Measurements from ENCODE around the gene CYGB.
"Not testable (repeated sequence)": the region's sequence is repeated elsewhere in the genome, so short reads cannot be mapped to it uniquely, and the experiment has no call there.

Gene CYGB

DNA sequence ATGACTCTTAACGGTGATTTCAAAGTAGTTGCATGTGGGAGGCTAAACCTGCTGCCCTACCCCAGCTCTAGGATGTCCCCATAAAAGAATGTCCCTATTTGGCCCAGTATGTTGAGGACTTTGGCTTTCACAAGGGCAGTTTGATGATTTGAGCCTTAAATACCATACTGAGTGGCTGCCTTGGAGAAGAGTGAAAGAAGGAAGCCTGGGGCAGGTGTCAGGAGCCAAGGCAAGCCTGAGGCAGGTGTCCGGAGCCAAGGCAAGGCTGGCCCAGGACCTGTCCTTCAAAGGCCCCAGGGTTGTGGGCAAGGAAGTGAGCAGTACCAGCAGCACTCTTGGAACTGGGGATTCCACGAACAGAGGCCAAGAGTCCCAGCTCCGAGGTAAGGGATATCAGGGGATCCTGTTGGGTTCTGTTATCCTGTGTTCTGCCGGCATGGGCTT lies 29.5 kb upstream of the CYGB start:
- no peak for DNase-seq

DNA sequence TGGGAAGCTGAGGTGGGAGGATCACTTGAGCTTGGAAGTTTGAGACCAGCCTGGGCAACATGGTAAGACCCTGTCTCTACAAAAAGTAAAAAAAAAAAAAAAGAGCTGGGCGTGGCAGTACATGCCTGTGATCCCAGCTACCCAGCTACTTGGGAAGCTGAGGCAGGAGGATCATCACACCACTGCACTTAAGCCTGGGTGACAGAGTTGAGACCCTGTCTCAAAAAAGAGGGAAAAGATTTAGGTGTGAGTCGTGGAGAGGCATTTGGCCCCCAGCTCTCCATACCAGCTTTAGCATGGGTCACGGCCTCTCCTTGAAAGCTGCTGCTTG lies 29.1 kb upstream of the CYGB start:
- no peak for DNase-seq

GRCh38 chr17:76565728-76566612 lies 28.5 kb upstream of the CYGB start:
- no peak for DNase-seq

GRCh38 chr17:76564991-76565727 lies 27.6 kb upstream of the CYGB start:
- not testable (repeated sequence) for DNase-seq

DNA sequence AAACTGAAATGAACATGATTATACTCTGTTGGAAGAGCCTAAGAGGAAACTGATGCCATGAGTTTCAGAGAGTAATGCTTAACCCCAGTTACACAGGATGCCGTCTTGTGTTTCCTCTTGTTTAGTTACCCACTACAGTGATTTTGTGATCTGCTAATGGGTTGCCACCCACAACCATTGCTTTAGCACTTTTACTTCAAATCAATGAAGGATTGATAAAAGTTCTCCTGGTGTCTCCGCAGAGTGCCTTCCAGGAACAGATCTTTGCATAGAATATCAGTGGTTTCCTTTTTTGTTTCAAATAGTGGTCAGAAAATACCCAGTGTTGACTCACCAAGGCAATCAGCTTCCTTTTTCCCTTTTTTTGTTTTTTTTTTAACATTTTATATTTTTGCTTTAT lies 25.9 kb upstream of the CYGB start:
- not testable (repeated sequence) for DNase-seq

GRCh38 chr17:76562734-76563148 lies 25.2 kb upstream of the CYGB start:
- peak; percentile 72 for DNase-seq

DNA sequence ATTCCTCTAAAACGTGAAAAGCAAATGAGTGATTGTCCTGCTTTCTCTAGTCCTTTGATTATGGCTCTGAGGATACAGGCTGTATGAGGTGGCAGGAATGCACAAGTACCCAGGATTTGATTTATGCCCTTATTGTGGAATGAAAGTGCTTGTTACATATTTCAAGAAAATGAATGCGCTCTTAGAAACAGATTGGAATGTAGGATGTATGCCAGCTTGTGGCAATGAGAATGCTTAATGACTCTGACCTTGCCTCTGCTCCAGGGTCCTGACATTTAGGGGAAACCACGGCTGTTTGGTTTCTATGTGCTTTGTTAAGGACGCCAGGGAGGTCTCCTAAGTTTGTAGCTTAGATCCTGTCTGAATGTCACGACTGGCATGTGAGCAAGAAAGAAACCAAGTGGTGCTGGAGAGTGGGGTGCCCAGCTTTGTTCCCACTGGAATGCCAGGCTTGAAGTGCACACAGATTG lies 24.3 kb upstream of the CYGB start:
- no peak for DNase-seq

DNA sequence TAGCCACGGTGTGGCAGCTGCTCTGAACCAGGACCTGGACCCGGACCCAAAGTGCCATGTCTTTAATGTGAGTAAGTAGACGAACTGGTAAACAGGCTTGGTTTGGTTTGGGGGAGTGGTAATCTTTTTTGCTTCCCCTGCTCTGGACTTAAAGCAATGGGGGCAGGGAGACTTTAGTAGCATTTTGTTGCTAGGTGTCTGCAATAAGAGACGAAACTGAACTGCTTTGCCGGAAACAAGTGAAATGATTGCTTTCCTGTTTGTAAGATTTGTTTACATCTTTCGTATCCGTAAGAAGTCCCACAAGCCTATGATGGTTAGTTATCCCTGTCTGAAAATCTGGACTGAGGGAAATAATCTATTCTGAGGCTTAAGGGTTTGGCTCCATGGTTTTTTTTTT lies 23.8 kb upstream of the CYGB start:
- peak; percentile 51 for DNase-seq

DNA sequence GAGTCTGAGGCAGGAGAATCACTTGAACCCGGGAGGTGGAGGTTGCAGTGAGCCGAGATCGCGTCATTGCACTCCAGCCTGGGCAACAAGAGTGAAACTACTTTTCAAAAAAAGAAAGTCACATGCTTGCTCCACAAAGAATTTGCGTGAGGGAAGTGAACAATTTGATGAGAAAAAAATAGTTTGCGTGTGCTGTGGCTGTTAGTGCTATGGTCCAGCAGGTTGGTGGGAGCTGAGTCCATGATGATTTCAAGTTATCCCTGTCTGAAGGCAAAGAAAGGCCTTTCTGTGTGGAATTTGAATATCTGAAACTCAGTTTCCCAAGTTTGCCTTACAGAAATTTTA lies 23.3 kb upstream of the CYGB start:
- DNase-seq = no peak

- DNase-seq = peak; percentile 58
Observed at GRCh38 chr17:76560036-76560876, 22.7 kb upstream of the CYGB start.

- DNase-seq = not testable (repeated sequence)
Observed at GRCh38 chr17:76559460-76559859, 22.0 kb upstream of the CYGB start.

DNA sequence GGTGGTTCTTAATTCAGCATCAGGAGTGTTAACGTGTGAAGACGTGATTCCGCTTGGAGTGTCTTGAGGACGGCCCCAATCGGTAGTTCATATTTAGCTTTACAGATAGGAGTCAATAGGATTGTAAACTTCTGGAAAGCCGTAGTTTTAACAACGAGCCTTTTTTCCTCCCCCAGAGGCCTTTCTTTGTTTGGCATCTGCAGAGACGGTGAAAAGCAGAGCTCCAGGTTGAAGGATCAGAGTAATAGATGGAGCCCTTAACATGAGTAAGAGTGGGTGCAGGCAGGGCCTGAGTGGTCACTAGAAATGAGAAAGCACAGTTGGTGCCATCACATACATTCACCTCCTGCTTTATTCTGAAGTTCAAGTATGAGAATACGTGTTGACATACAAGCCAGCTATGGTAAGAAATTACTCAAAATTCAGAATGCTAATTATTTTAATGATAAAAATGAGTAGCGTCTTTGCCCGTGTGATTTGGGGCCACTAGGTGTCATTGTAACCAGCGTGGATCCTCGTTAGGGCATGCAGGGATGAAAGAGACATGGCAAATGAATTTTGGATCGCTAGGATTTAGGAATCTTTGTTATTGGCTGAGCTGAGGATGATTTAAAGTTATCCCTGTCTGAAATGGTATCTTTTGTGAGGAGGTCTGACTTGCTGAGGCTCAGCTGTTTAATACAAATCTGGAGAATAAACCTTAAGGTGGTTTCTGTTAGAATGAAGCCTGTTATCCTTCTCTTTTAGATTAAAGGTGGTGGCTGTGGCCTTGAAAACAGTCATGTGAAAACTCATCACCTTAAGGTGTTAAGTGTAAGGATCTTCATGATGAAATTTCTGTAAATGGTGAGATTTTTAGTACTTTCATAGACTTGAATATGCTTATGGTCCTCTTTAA lies 20.9 kb upstream of the CYGB start:
- DNase-seq = peak; percentile 40

GRCh38 chr17:76557368-76558197 lies 20.1 kb upstream of the CYGB start:
- DNase-seq = peak; percentile 98

GRCh38 chr17:76556765-76557367 lies 19.4 kb upstream of the CYGB start:
- no peak for DNase-seq

- DNase-seq = no peak
Observed at GRCh38 chr17:76554131-76554530, 16.6 kb upstream of the CYGB start.

DNA sequence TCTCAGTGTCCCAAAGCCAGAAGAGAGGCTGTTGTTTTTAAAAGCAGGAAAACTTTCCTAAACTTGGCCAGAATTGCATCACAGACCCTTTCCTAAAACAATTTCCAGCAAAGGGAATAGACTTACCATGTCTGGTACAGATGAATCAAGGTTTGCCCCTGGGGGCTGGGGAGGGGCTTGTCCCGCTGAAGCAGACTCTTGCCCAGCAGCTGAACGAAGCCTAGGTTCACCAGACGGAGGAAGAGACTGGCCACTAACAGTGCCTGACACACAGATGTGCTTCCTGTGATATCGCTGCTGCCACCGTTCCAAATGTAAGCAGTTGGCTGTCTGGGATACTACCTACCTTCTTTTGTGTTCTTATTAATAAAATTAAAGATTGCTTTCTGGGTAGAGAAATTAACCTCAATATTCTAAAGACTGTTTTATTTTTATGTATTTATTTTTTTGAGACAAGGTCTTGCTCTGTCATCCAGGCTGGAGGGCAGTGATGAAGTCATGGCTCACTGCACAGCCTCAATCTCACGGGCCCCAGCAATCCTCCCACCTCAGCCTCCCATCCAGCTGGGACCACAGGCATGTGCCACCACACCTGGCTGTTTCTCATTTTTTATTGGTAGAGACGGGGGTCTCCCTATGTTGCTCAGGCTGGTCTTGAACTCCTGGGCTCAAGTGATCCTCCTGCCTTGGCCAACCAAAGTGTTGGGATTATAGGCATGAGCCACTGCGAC lies 15.8 kb upstream of the CYGB start:
- DNase-seq = no peak

- DNase-seq = no peak
Observed at GRCh38 chr17:76551685-76552084, 14.2 kb upstream of the CYGB start.

DNA sequence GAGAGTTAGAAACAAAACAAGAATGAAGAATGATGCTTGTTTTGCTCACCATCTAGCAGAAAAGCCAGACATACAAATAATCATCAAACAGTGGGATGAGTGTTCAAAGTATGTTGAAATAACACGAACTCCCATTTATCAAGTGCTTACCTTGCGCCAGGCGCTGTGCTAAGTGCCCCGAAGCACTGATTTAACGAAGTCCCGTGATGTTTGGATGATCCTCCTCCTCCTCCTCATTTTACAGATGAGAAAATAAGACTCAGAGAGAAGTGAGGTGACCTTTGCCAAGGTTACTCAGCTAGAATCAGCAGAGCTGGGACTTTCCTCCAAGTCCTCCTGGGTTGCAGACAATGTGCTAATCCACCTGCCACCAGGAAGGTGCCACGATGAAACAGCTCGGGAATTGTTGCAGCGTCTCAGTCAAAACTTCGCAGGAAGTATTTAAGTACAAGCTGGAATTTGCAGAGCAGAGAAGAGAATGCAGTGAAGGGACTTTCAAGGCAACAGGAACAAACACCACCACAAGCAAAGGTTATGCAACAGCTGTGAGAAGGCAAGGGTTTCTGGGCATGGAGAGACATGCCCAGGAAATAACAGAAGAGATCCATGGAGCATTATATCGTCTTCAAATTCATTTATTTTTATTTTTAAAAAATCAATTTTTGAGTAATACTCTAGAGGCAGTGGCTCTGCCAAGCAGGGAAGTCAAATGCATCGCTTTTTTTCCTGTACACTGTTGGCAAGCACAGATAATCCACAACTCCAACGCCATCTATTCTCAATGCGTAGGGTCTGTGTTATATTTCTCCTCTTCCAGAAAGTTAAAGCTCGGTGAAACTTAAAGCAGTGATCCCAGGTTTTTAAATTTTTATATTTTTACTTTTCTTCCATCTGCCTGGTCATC lies 13.5 kb upstream of the CYGB start:
- DNase-seq = no peak

DNA sequence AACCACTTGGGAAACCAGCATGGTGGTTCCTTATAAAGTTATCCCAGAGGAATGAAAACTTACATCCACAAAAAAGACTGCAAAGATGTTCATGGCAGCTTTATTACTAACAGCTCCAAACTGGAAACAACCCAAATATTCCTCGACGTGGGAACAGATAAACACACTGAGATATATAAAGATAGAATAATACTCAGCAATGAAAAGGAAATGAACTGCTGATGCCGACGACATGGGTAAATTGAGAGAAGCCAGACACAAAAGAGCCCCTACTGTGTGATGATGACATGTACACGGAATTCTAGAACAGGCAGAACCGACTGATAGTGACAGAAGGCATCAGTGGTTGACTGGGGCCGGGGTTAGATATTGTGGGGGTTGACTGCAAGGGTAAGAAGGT lies 12.0 kb upstream of the CYGB start:
- DNase-seq = no peak
